ENCODE measurements around the gene GTPBP4. TPM values are rescaled to one million over a fixed set of nuclear protein-coding genes. Genes with fewer than 3 reads are reported as not detected.

The GTPBP4 gene
- total and polyA plus RNA-seq, 2 of the 8 experiments (the other 6 are each of a cell fraction or from before 2014, with no cell fraction given): 16.9 to 98.1 TPM

GRCh38 chr10:1048349-1048731 lies 60.1 kb downstream of the GTPBP4 start:
- Histone ChIP-seq H3K4me2 (ENCODE audit: insufficient read depth in 1 of 2, low read depth in 2 of 2, low read length in 2 of 2) (peak overlapping the region; percentile 76 to 97), H3K23ac (ENCODE audit: insufficient read length) (no peak overlapping the region), H3K36me3 (ENCODE audit: control insufficient read depth in 2 of 4, insufficient read depth in 4 of 4, low read length in 3 of 4) (peaks cover 2 to 33% (median 5%) of the 10 kb centered on the region in 4 experiments; a peak in 6 of 8 replicates), H2BK120ac (replicated peaks; ENCODE audit: low read depth, low read length) (peak overlapping the region; percentile 97), H2BK12ac (ENCODE audit: low read depth, low read length) (peak overlapping the region; percentile 60), H4K20me1 (replicated peaks in 1 of 2; ENCODE audit: control insufficient read depth in 1 of 2, insufficient read depth in 2 of 2, low read length in 2 of 2) (peaks cover 6 to 23% of the 10 kb centered on the region in 2 experiments), H2BK20ac (ENCODE audit: low read length) (0 out of 2 replicates have a peak overlapping the region, but pooled peaks have one; percentile 77), H4K91ac (replicated peaks; ENCODE audit: insufficient read length, low read length) (peak overlapping the region; percentile 2), H3K9me3 (ENCODE audit: insufficient read depth in 2 of 2, low read depth in 1 of 2, low read length in 1 of 2) (no peaks in the 10 kb centered on the region), H4K8ac (ENCODE audit: extremely low read depth, insufficient read depth, low read length) (peak overlapping the region; percentile 97), H2AK5ac (ENCODE audit: low read depth, low read length) (no peak overlapping the region), H3K14ac (ENCODE audit: insufficient read length) (no peak overlapping the region), H3K27me3 (replicated peaks in 1 of 4; ENCODE audit: control insufficient read depth in 3 of 4, extremely low read depth in 1 of 4, insufficient read depth in 3 of 4, low read length in 3 of 4) (no peaks in the 10 kb centered on the region), H3K4me3 (ENCODE audit: extremely low read depth in 1 of 4, insufficient read depth in 2 of 4, low read depth in 3 of 4, low read length in 4 of 4) (peak overlapping the region; percentile 79 to 98 (median 95)), H3K79me2 (ENCODE audit: control insufficient read depth in 1 of 2, insufficient read depth in 2 of 2, low read length in 2 of 2) (peaks cover 24 to 79% of the 10 kb centered on the region in 2 experiments), H3K27ac (ENCODE audit: low read depth, low read length) (peak overlapping the region; percentile 61), H2BK15ac (ENCODE audit: low read length) (peak overlapping the region; percentile 77; the same call in 1 of the 2 replicates), H3K4ac (replicated peaks; ENCODE audit: insufficient read length, low read depth, low read length) (peak overlapping the region; percentile 86), H3K56ac (replicated peaks; ENCODE audit: insufficient read length, low read depth, low read length) (peak overlapping the region; percentile 32), H3K18ac (ENCODE audit: extremely low read depth, low read length) (peak overlapping the region; percentile 75; the same call in 1 of the 2 replicates), H2AFZ (ENCODE audit: low read length) (no peak overlapping the region), H4K5ac (ENCODE audit: insufficient read length, low read depth, low read length) (peak overlapping the region; percentile 1), H3K23me2 (ENCODE audit: low read depth, low read length) (no peaks in the 10 kb centered on the region; the same call in 1 of the 2 replicates), H2BK5ac (ENCODE audit: low read depth, low read length) (peak overlapping the region; percentile 99), H3K4me1 (replicated peaks in 1 of 4; ENCODE audit: control insufficient read depth in 3 of 4, insufficient read depth in 4 of 4, low read length in 3 of 4) (peaks cover 0 to 5% (median 2%) of the 10 kb centered on the region in 4 experiments; a peak in 3 of 7 replicates), H3K9ac (replicated peaks in 1 of 4; ENCODE audit: extremely low read depth in 1 of 4, low read depth in 3 of 4, low read length in 3 of 4) (peak overlapping the region; percentile 72 to 91 (median 86)), H3K79me1 (ENCODE audit: low read depth, low read length) (peaks cover 10% of the 10 kb centered on the region; the same call in 1 of the 2 replicates)
- POLR2A ChIA-PET (ENCODE audit: partially characterized antibody): interaction anchor here (0.8 to 2.9 kb wide), 15 partner anchors 9 to 120 kb away, joined by 3 to 22 read pairs (median 4); partner anchors contain the start of gene GTPBP4
- WGBS, 2 experiments (ENCODE audit: extremely low coverage in 1 of 2, insufficient coverage in 1 of 2, insufficient read length in 1 of 2, insufficient replicate concordance in 2 of 2, low coverage in 1 of 2, low lambda C conversion rate in 2 of 2, missing lambda C conversion rate in 1 of 2): 2% methylated on average over 37 of the region's 37 CpGs; no CpG with 5 or more reads in 1 of the 2 experiments
- FAIRE-seq (no peak), DNase-seq (ENCODE audit: low read depth in 1 of 2, low spot score in 2 of 2) (no peak)
- CTCF ChIA-PET (ENCODE audit: partially characterized antibody): no interaction called here
- TF ChIP-seq TCF12 (IDR thresholded peaks at IDR 0.05; ENCODE audit: low read depth, low read length) (no peak), POLR2AphosphoS5 (IDR thresholded peaks at IDR 0.05; ENCODE audit: low read depth, low read length) (no peak), RAD21 (IDR thresholded peaks at IDR 0.05 in 1 of 2, conservative IDR thresholded peaks at IDR 0.05 in 1 of 2; ENCODE audit: low read depth in 2 of 2, low read length in 2 of 2) (no peak), ATF3 (IDR thresholded peaks at IDR 0.05; ENCODE audit: insufficient read depth, low read depth, low read length) (no peak), CREB1 (IDR thresholded peaks at IDR 0.05) (0 out of 2 replicates have a peak, but pooled peaks have one; percentile 28), FOSL1 (IDR thresholded peaks at IDR 0.05; ENCODE audit: insufficient read depth, low read depth, low read length) (no peak), SIN3A (conservative IDR thresholded peaks at IDR 0.05 in 1 of 2, IDR thresholded peaks at IDR 0.05 in 1 of 2; ENCODE audit: low read depth in 1 of 2, low read length in 2 of 2) (peak in 1 of 2 experiments; percentile 5; a peak in 1 of 4 replicates), CBX8 (IDR thresholded peaks at IDR 0.05; ENCODE audit: borderline replicate concordance, low read depth, low read length) (no peak), ASH2L (IDR thresholded peaks at IDR 0.05; ENCODE audit: low read length) (peak; percentile 40), PHF8 (conservative IDR thresholded peaks at IDR 0.05; ENCODE audit: low read depth, low read length) (no peak), CTBP2 (IDR thresholded peaks at IDR 0.05; ENCODE audit: borderline replicate concordance, insufficient read depth, insufficient read length, low read length) (no peak), KDM5A (IDR thresholded peaks at IDR 0.05; ENCODE audit: low read length) (0 out of 2 replicates have a peak, but pooled peaks have one; percentile 18)

Data from H1 (cell line).